ENCODE results near the gene MRPS14. TPM values are rescaled to one million over a fixed set of nuclear protein-coding genes. Genes with fewer than 3 reads are reported as not detected.

Gene MRPS14
- total RNA-seq, 2 experiments from 2014 or later = 34.5 to 34.6 TPM

DNA sequence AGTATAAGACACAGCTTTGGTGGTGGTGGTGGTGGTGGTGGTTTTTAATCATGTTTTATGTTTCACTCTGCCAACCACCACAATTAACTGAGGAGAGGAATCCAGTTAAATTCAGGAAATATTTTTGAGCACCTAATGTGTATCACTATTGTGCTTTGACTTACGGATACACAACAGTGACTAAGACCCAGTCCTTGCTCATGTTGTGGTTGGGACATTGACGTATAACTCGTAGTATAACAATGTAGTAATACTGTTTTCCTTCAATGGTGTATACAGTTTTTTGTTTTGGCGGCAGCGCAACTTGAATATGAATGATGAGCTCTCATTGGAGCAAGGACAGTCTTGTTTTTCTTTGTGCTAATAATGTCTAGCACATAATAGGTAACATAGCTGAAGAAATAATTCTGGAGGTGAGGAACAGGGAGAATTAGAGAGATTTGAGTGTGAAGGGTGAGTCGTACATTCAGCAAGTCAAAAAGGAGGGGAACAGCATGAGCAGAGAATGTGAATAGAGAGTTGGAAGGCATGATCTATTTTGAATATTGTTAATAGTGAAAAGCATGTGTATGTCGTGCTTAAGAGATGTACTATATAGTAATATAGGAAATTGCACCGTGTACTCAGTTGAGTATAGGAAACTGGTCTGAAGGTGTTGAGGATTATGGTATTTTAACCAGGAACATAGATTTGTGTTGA, 18.0 kb downstream of the MRPS14 start:
- no peak for DNase-seq
- Mint-ChIP-seq H3K36me3 (ENCODE audit: low read depth) (peaks cover 56% of the 10 kb centered on the region), H3K4me1 (peaks cover 57% of the 10 kb centered on the region), H3K4me3 (no peak overlapping the region), H3K27ac (no peak overlapping the region), H3K27me3 (no peaks in the 10 kb centered on the region), H3K9me3 (no peaks in the 10 kb centered on the region)
- ChIA-PET CTCF (interaction anchor here (0.6 to 1.5 kb wide), 3 partner anchors 9 to 968 kb away, joined by 3 to 4 read pairs (median 3); partner anchors contain the start of gene MRPS14), POLR2A (no interaction called here)

DNA sequence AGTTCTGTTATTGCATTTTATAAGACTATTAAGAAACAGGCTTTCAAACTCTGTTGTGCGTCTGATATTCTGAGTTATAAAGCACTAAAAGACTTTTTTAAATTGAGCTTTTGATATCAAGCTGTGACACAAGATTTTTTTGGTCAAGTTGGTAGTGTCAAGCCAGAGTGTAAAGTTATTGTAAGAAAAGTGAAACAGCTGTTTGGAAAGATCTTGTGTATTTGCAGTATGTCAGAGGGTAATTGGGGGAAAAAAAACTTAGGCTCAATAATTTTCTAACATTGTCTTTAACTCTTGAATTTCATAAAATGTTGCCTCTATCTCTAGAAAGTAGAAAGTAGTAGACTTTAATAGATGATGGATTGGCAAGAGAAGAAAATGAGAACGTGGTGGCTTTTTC, 19.7 kb downstream of the MRPS14 start:
- ChIA-PET POLR2A (no interaction called here), CTCF (interaction anchor here (0.7 to 1.8 kb wide), 3 partner anchors 13 to 20 kb away, joined by 3 to 4 read pairs (median 4); partner anchors contain the start of gene MRPS14)
- Mint-ChIP-seq H3K27ac (peak overlapping the region; percentile 51), H3K27me3 (no peaks in the 10 kb centered on the region), H3K36me3 (ENCODE audit: low read depth) (peaks cover 45% of the 10 kb centered on the region), H3K4me1 (peaks cover 52% of the 10 kb centered on the region), H3K4me3 (peak overlapping the region; percentile 4), H3K9me3 (no peaks in the 10 kb centered on the region)
- DNase-seq = no peak

DNA sequence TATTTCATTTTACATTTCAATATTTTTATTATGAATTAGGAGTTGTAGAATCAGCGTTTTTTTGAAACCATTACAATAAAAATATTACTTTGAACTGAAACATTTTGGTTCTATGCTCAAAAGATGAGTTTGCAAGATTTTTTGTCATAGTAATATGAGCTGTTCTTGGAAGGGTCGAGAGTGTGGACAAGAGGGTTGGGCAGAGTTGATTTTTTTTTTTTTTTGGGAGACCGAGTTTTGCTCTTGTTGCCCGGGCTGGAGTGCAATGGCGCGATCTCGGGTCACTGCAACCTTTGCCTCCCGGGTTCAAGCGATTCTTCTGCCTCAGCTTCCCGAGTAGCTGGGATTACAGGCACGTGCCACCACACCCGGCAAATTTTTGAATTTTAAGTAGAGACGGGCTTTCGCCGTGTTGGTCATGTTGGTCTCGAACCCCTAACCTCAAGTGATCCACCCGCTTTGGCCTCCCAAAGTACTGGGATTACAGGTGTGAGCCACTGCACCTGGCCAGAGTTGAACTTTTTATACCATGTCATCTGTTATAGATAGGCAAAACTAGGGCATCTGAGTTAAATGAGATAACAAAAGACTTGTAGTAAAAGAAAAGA, 20.2 kb downstream of the MRPS14 start:
- Mint-ChIP-seq H3K9me3 (no peaks in the 10 kb centered on the region), H3K36me3 (ENCODE audit: low read depth) (peaks cover 40% of the 10 kb centered on the region), H3K27me3 (no peaks in the 10 kb centered on the region), H3K27ac (peak overlapping the region; percentile 51), H3K4me1 (peaks cover 52% of the 10 kb centered on the region), H3K4me3 (peak overlapping the region; percentile 11)
- POLR2A ChIA-PET = interaction anchor here (0.7 kb wide), 1 partner anchor 20 kb away, joined by 4 read pairs; the partner anchor contains the start of gene MRPS14
- DNase-seq = no peak
- CTCF ChIA-PET = interaction anchor here (0.7 to 1.8 kb wide), 5 partner anchors 14 to 20 kb away, joined by 3 to 4 read pairs (median 3); partner anchors contain the start of gene MRPS14

DNA sequence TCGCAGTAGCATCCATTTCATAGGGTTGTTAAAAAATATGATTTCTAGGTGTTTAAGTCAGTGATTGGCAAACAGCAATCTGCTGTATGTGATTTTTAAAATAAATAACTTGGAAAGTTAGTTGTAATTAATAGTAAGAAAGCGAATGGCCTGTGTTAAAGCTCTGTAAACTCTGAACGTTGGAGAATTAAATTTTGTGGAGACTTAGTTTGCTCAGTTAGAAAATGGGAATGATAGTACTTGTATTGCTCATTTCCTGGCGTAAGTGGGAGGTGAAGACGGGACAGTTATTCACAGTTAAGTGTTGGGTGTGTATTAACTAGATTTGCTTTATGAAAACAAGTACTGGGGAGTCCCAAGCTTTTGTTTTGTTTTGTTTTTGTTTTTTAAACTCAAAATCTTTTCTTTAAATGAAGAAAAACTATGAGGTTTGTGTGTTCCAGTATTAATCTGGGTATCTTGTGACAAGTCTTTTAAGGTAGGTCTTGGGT, 22.5 kb downstream of the MRPS14 start:
- CTCF ChIA-PET = interaction anchor here (1.1 to 2.9 kb wide), 7 partner anchors 9 to 29 kb away, joined by 3 to 13 read pairs (median 7); partner anchors contain the start of gene MRPS14
- Mint-ChIP-seq H3K4me3 (no peak overlapping the region), H3K9me3 (no peaks in the 10 kb centered on the region), H3K27ac (no peak overlapping the region), H3K4me1 (peaks cover 51% of the 10 kb centered on the region), H3K36me3 (ENCODE audit: low read depth) (peaks cover 29% of the 10 kb centered on the region), H3K27me3 (no peaks in the 10 kb centered on the region)
- POLR2A ChIA-PET = interaction anchor here (0.6 kb wide), 1 partner anchor 10 kb away, joined by 3 read pairs; no protein-coding TSS in a partner anchor
- DNase-seq = no peak

DNA sequence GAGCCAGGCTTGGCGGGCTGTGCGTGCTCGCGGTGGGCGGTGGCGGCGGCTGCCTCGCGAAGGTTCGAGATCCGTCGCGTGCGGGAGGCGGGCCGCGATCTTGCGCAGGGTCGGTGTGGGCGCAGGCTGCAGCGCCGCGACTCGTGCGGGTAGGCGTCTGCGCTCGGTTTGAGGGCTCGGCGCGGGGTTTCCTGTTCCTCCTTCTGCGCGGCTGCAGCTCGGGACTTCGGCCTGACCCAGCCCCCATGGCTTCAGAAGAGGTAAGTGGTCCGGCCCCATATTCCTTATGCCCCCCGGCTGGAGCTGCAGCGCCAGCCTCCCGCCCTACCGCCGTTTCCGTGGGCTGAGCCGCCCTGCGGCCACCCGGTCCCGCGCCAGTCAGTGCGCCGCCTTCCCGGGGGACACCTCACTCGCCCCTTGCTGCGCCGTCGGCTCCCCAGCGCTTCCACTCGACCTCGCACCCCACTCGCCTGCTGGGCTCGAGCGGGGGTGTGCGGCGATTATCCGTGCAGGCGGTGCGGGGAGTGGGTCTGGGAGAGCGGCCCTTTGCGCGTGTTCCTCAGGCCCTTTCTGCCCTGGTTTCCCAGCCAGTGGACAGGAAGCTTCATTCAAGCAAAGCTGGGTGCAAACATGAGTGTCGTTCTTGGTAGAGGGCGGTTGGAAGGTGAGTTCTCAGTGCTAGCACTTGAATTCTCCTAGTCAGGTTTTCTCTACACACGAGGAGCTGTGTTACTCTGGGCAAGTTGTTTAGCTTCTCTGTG, 23.1 kb downstream of the MRPS14 start, which contains the start of gene CACYBP:
Gene CACYBP (plus strand): TSS at position 12 of the 761 bp plus-strand sequence. CDS start 234 bp downstream, at position 246.
- Mint-ChIP-seq H3K27ac (no peak within 1 kb of the TSS), H3K27me3 (no peaks in the 10 kb centered on the region), H3K9me3 (no peaks in the 10 kb centered on the region), H3K36me3 (ENCODE audit: low read depth) (peaks cover 23% of the 10 kb centered on the region), H3K4me1 (peaks cover 47% of the 10 kb centered on the region), H3K4me3 (no peak within 1 kb of the TSS)
- POLR2A ChIA-PET = interaction anchor here (0.6 to 1.8 kb wide), 4 partner anchors 11 to 200 kb away, joined by 3 to 10 read pairs (median 6); partner anchors contain the start of gene MRPS14
- CTCF ChIA-PET = interaction anchor here (1.1 to 2.9 kb wide), 10 partner anchors 9 to 200 kb away, joined by 3 to 13 read pairs (median 7); partner anchors contain the start of gene MRPS14
- peak; percentile 45 for DNase-seq

DNA sequence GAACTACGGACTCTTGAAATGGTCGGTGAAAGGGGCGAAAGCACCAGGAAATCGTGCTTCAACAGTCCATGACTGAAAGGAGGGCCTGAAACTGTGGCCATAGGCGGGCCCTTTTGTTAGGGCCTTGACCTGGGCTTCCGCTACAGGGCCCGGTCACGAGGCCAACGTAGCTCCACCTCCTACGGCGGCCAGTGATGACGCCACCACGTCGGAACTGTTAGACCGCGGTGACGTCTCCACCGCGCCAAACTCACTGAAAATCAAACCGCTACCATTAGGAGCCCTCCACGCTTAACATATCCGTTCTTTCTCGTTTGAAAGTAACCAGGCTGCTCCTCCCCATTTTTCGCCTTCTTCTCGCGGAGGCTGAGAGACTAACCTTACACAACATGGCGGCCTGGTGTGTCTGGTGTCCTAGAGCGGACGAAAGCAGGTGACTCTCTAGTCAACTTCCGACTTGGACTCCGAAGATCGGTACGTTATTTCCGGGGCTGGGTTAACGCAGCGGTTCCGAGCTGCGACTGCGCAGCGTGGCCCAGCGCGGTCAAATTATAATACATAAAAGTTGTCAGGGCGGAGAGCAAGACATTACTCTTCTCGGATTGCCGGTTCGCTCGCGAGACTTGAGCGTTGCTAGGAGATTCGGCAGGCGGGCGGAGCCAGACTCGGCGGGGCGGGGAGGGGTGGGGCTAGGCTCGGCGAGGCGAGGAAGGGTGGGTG, 23.8 kb downstream of the MRPS14 start:
- Mint-ChIP-seq H3K27ac (no peak overlapping the region), H3K27me3 (no peaks in the 10 kb centered on the region), H3K36me3 (ENCODE audit: low read depth) (peaks cover 20% of the 10 kb centered on the region), H3K4me3 (no peak overlapping the region), H3K9me3 (no peaks in the 10 kb centered on the region), H3K4me1 (peaks cover 42% of the 10 kb centered on the region)
- DNase-seq = peak; percentile 97
- CTCF ChIA-PET = interaction anchor here (1.0 to 2.9 kb wide), 13 partner anchors 8 to 200 kb away, joined by 3 to 13 read pairs (median 6); partner anchors contain the start of gene MRPS14
- POLR2A ChIA-PET = interaction anchor here (0.5 to 1.8 kb wide), 6 partner anchors 24 to 200 kb away, joined by 3 to 10 read pairs (median 4); partner anchors contain the start of gene MRPS14

DNA sequence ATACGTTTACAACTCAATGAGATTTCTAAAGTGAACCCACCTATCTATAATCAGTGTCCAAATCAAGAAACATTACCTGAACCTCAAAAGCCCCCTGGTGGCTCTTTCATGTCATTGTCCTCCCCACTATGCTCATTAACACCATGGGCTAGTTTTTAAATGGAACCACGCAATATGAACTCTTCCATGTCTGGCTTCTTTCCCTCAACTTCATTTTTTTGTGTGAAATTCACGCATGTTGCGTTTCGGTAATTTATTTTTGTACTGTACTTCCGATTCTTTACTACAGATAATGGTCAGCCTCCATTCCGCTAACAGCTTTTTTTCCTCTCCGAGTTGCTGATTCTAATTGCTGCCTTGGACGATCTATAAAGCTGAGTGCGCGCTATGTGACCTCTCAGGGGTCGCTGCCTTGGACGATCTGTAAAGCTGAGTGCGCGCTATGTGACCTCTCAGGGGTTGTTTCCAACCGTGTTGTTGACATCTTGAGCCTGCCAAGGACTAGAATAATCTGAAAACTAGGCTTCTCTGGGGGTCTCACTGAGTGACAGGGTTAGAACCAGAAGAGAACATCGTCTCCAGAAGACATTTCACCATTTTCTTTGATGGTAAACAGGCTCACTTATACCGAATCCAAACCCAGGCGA, 24.5 kb downstream of the MRPS14 start:
- CTCF ChIA-PET = interaction anchor here (1.0 to 2.9 kb wide), 11 partner anchors 9 to 199 kb away, joined by 3 to 13 read pairs (median 6); partner anchors contain the start of gene MRPS14
- no peaks in the 10 kb centered on the region for H3K9me3 Mint-ChIP-seq
- DNase-seq = peak; percentile 58

DNA sequence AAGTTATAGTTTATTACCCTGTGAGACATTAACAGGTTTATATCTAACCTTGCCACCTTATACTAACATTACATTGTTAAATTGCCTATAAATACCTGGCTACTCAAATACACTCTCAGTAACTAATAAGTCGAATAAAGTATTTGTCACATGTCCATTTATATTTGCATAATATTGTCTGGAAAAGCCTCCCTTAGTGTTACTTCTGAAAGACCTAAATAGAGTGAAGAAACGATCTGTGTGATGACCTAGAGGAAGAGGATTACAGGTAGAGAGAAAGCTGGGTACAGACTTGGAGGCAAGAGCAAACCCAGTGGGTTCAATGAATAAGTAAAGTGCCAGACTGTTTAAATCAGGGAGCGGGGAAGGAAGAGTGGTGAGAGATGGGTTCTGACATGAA, 26.2 kb downstream of the MRPS14 start:
- H3K4me1 Mint-ChIP-seq = peaks cover 26% of the 10 kb centered on the region
- ChIA-PET POLR2A (no interaction called here), CTCF (interaction anchor here (1.8 kb wide), 1 partner anchor 14 kb away, joined by 3 read pairs; no protein-coding TSS in a partner anchor)
- H3K36me3 Mint-ChIP-seq (ENCODE audit: low read depth) = peaks cover 26% of the 10 kb centered on the region
- no peak overlapping the region for H3K27ac Mint-ChIP-seq
- no peaks in the 10 kb centered on the region for H3K9me3 Mint-ChIP-seq
- no peak for DNase-seq
- no peaks in the 10 kb centered on the region for H3K27me3 Mint-ChIP-seq
- H3K4me3 Mint-ChIP-seq = no peak overlapping the region

More for the DNA sequence above, 24.5 kb downstream of the MRPS14 start:
- POLR2A ChIA-PET = interaction anchor here (1.0 to 1.8 kb wide), 4 partner anchors 25 to 199 kb away, joined by 3 to 10 read pairs (median 6); partner anchors contain the start of gene MRPS14
- peaks cover 39% of the 10 kb centered on the region for H3K4me1 Mint-ChIP-seq
- H3K27ac Mint-ChIP-seq = no peak overlapping the region
- no peak overlapping the region for H3K4me3 Mint-ChIP-seq
- no peaks in the 10 kb centered on the region for H3K27me3 Mint-ChIP-seq
- peaks cover 25% of the 10 kb centered on the region for H3K36me3 Mint-ChIP-seq (ENCODE audit: low read depth)

DNA sequence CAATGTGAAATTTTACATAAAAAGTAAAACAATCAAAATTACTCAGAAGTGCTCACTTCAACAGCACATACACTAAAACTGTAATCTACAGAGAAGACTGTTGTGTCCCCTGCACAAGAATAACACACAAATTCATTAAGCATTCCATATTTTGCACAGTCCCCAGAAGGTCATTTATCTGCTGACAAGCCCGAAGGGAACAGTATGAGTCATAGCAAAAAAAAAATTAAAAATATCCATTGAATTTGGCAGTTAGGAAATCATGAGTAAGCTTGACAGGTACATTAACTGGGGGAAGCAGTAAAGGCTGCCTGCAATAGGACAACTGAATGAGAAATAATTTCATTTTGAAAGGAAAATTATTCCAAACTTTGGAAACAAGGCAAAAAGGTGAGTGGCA, 26.7 kb downstream of the MRPS14 start:
- ChIA-PET CTCF (interaction anchor here (1.8 kb wide), 1 partner anchor 13 kb away, joined by 3 read pairs; no protein-coding TSS in a partner anchor), POLR2A (no interaction called here)
- H3K27me3 Mint-ChIP-seq = no peaks in the 10 kb centered on the region
- no peak overlapping the region for H3K4me3 Mint-ChIP-seq
- DNase-seq = no peak
- H3K9me3 Mint-ChIP-seq = no peaks in the 10 kb centered on the region
- H3K27ac Mint-ChIP-seq = no peak overlapping the region
- H3K4me1 Mint-ChIP-seq = peaks cover 24% of the 10 kb centered on the region
- peaks cover 24% of the 10 kb centered on the region for H3K36me3 Mint-ChIP-seq (ENCODE audit: low read depth)

DNA sequence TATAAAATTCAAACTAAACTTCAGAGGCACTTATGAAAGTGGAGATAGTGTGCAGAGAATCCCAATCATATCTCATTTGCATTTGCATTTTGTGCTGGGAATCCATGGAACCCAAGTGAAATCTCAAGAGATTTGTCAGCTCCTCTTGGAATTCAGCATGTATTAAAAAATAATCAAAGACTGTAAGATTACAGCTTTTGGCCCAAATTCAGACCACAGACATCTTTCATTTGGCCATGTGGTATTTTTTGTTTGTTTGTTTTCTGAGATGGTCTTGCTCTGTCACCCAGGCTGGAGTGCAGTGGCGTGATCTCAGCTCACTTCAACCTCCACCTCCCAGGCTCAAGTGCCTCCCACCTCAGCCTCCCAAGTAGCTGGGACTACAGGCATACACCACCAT, 27.3 kb downstream of the MRPS14 start:
- POLR2A ChIA-PET = no interaction called here
- no peak for DNase-seq
- H3K27me3 Mint-ChIP-seq = no peaks in the 10 kb centered on the region
- peaks cover 22% of the 10 kb centered on the region for H3K4me1 Mint-ChIP-seq
- no peak overlapping the region for H3K27ac Mint-ChIP-seq
- CTCF ChIA-PET = interaction anchor here (1.8 kb wide), 1 partner anchor 13 kb away, joined by 3 read pairs; no protein-coding TSS in a partner anchor
- peaks cover 22% of the 10 kb centered on the region for H3K36me3 Mint-ChIP-seq (ENCODE audit: low read depth)
- no peak overlapping the region for H3K4me3 Mint-ChIP-seq
- no peaks in the 10 kb centered on the region for H3K9me3 Mint-ChIP-seq

DNA sequence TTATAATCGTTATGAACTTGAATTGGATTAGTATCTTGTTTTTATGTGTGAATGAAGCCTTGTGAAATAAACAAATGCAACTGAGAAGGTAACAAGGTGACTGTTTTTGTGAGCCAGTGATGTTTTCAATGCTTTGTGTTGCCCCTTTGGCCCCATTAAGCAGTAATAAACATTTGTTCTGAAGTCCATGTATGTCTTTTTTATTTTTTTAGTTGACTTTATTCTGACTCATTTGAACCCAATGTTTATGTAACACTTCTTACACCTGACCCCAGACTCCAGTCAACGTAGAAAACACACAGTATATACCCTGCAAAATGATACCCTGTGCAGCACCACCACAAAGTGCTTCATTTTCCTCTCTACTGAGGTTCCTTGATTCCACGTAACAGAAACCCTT, 28.1 kb downstream of the MRPS14 start:
- ChIA-PET POLR2A (no interaction called here), CTCF (interaction anchor here (1.8 kb wide), 1 partner anchor 12 kb away, joined by 3 read pairs; no protein-coding TSS in a partner anchor)
- Mint-ChIP-seq H3K4me1 (peaks cover 28% of the 10 kb centered on the region), H3K36me3 (ENCODE audit: low read depth) (peaks cover 23% of the 10 kb centered on the region), H3K9me3 (no peaks in the 10 kb centered on the region), H3K27ac (no peak overlapping the region), H3K4me3 (no peak overlapping the region), H3K27me3 (no peaks in the 10 kb centered on the region)
- no peak for DNase-seq

Measured in activated CD4-positive, alpha-beta T cell treated with anti-CD3 and anti-CD28 coated beads, Interleukin-2, amount 10 ng/mL, durations not matched to agents 7 days and 5 days (primary cell).